Coronary artery (tissue), 2 donors: Measurements from ENCODE around the gene MTERF2.

Source experiments
- DNase-seq: peaks from one replicate; pipeline ENCODE4 v3.0.0-alpha.2; 2017; ENCODE audit warnings: low spot score
- H3K27ac ChIP-seq, 2 donors: fragments of 200-600 bp; sonication (generic); one replicate each; pipeline ENCODE4 v1.5.1; 2016 to 2019
- H3K4me3 ChIP-seq: fragments of 200-600 bp; sonication (generic); 2 replicates; pipeline ENCODE4 v1.5.1; 2016; ENCODE audit warnings: mild to moderate bottlenecking, moderate library complexity
- CTCF ChIP-seq: fragments of 200-600 bp; sonication (generic); IDR thresholded peaks from one replicate; pipeline ENCODE4 v1.5.1; 2019; ENCODE audit warnings: antibody characterized with exemption

MTERF2 gene

GRCh38 chr12:106987846-106988245 lies 900 bp upstream of the MTERF2 start:
- DNase-seq, result no peak
- TF ChIP-seq CTCF, result no peak
- H3K27ac ChIP-seq, result peak overlapping the region in 1 of 2 donors; percentile 92
- no peak overlapping the region for H3K4me3 ChIP-seq

- DNase-seq, result no peak
- H3K27ac ChIP-seq, result peak overlapping the region; percentile 87 to 92
- H3K4me3 ChIP-seq, result peak overlapping the region; percentile 77
- TF ChIP-seq CTCF, result no peak
Observed at GRCh38 chr12:106986135-106986534, 811 bp downstream of the MTERF2 start.

- H3K4me3 ChIP-seq, result peak overlapping the region; percentile 77
- no peak for DNase-seq
- H3K27ac ChIP-seq, result peak overlapping the region in 1 of 2 donors; percentile 92
- TF ChIP-seq CTCF, result no peak
Observed at GRCh38 chr12:106985479-106985878, 1.5 kb downstream of the MTERF2 start.

- no peak for DNase-seq
- no peak overlapping the region for H3K4me3 ChIP-seq
- H3K27ac ChIP-seq, result no peak overlapping the region
- no peak for TF ChIP-seq CTCF
Observed at GRCh38 chr12:106984588-106985137, 2.3 kb downstream of the MTERF2 start.

- Histone ChIP-seq H3K4me3 (no peak overlapping the region), H3K27ac (no peak overlapping the region)
- DNase-seq, result no peak
- TF ChIP-seq CTCF, result no peak
Observed at GRCh38 chr12:106982229-106982628, 4.7 kb downstream of the MTERF2 start.

GRCh38 chr12:106981788-106982187 lies 5.2 kb downstream of the MTERF2 start:
- TF ChIP-seq CTCF, result no peak
- DNase-seq, result no peak
- no peak overlapping the region for H3K4me3 ChIP-seq
- H3K27ac ChIP-seq, result no peak overlapping the region

GRCh38 chr12:106980944-106981343 lies 6.0 kb downstream of the MTERF2 start:
- Histone ChIP-seq H3K27ac (no peak overlapping the region), H3K4me3 (no peak overlapping the region)
- no peak for TF ChIP-seq CTCF
- DNase-seq, result no peak
